ENCODE data around the gene NNAT. TPM values are rescaled to one million over a fixed set of nuclear protein-coding genes. Genes with fewer than 3 reads are reported as not detected.

NNAT gene
- total and polyA plus RNA-seq, 2 donors (not counting 3 experiments of a cell fraction or from before 2014, with no cell fraction given) = 2.3 to 32.9 TPM

DNA sequence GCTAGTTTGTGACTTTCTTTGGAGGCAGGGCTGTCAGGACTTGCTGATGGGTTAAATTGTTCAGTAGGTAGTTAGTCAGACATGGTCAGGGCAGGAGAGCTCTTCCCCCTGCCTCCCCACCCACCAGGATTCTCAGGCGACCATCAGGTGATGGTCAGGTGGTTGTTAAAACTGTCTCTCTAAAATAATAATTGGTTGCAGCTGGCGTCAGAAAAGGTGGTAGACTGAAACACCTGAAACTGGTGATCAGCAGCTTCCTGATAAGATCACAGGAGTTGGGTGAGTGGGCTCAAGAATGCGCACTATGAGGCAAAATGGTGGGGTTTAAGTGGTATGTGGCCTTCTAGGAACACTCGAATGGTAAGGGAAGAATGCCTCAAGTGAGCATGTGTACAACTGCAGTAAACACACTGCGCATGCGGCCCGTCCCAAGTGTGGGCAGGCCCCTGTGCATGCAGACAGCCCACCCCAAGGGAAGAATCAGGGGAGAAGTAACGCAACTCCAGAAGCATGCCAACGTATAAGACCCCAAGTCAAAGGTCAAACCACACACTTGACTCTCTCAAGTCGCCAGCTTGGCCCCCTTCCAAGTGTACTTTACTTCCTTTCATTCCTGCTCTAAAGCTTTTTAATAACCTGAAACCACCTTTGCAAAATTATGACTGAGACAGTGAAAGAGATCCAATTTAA, 14.5 kb downstream of the NNAT start:
- H3K27me3 ChIP-seq (ENCODE audit: control insufficient read depth in 2 of 2, insufficient read depth in 2 of 2, low read length in 2 of 2) = no peaks in the 10 kb centered on the region
- no peak overlapping the region for H2AFZ ChIP-seq (ENCODE audit: low read depth, low read length)
- H3K9me3 ChIP-seq (replicated peaks; ENCODE audit: control insufficient read depth, insufficient read depth, low read length) = no peaks in the 10 kb centered on the region
- H3K9ac ChIP-seq (replicated peaks; ENCODE audit: extremely low read depth, insufficient read depth, low read length) = no peak overlapping the region
- DNase-seq (ENCODE audit: low read depth, low spot score) (no peak), FAIRE-seq (no peak)
- no peaks in the 10 kb centered on the region for H3K79me2 ChIP-seq (ENCODE audit: control insufficient read depth, insufficient read depth, low read length)
- TF ChIP-seq GATA2 (IDR thresholded peaks at IDR 0.05; ENCODE audit: insufficient read depth, insufficient read length, low read depth, low read length) = no peak
- TF ChIP-seq JUN (IDR thresholded peaks at IDR 0.05; ENCODE audit: borderline replicate concordance, insufficient read depth, insufficient read length, low read depth) = no peak
- no peak for TF ChIP-seq FOS (IDR thresholded peaks at IDR 0.05; ENCODE audit: borderline replicate concordance, insufficient read depth, low read length)
- TF ChIP-seq, protein P1, sequence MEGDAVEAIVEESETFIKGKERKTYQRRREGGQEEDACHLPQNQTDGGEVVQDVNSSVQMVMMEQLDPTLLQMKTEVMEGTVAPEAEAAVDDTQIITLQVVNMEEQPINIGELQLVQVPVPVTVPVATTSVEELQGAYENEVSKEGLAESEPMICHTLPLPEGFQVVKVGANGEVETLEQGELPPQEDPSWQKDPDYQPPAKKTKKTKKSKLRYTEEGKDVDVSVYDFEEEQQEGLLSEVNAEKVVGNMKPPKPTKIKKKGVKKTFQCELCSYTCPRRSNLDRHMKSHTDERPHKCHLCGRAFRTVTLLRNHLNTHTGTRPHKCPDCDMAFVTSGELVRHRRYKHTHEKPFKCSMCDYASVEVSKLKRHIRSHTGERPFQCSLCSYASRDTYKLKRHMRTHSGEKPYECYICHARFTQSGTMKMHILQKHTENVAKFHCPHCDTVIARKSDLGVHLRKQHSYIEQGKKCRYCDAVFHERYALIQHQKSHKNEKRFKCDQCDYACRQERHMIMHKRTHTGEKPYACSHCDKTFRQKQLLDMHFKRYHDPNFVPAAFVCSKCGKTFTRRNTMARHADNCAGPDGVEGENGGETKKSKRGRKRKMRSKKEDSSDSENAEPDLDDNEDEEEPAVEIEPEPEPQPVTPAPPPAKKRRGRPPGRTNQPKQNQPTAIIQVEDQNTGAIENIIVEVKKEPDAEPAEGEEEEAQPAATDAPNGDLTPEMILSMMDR (IDR thresholded peaks at IDR 0.05; ENCODE audit: extremely low read depth in 1 of 2, insufficient read depth in 1 of 2, low read depth in 1 of 2, low read length in 2 of 2) = no peak
- TF ChIP-seq MYC (IDR thresholded peaks at IDR 0.05; ENCODE audit: low read depth, low read length) = no peak
- TF ChIP-seq POLR2AphosphoS5 (IDR thresholded peaks at IDR 0.05; ENCODE audit: insufficient read depth, low read depth, low read length) = no peak
- no peak overlapping the region for H3K27ac ChIP-seq (ENCODE audit: insufficient read depth, low read depth, low read length)
- CTCF ChIA-PET = interaction anchor here (0.8 to 6.8 kb wide), 6 partner anchors 240 to 339 kb away, joined by 3 to 104 read pairs (median 21); no protein-coding TSS in a partner anchor
- POLR2A ChIA-PET = no interaction called here
- no peaks in the 10 kb centered on the region for H3K9me1 ChIP-seq (replicated peaks; ENCODE audit: control insufficient read depth, extremely low read depth, insufficient read depth, low read length)
- dilution Hi-C loops (cut with MboI; ENCODE audit: extremely low pct_ligation_motif_present, low sequenced_read_pairs) = no loop called here
- H3K4me1 ChIP-seq (ENCODE audit: control insufficient read depth, extremely low read depth, insufficient read depth, low read length) = peaks cover 17% of the 10 kb centered on the region
- no peak overlapping the region for H3K4me3 ChIP-seq (replicated peaks in 1 of 3; ENCODE audit: insufficient read depth in 1 of 3, low read depth in 1 of 3, low read length in 3 of 3)
- H3K36me3 ChIP-seq (ENCODE audit: control insufficient read depth in 2 of 2, extremely low read depth in 1 of 2, insufficient read depth in 2 of 2, low read length in 2 of 2) = no peaks in the 10 kb centered on the region
- intact Hi-C loops (cut with micrococcal nuclease) = no loop called here
- no peak overlapping the region for H3K4me2 ChIP-seq (ENCODE audit: insufficient read depth, low read length)
- no peaks in the 10 kb centered on the region for H4K20me1 ChIP-seq (replicated peaks; ENCODE audit: control insufficient read depth, extremely low read depth, insufficient read depth, low read length)
- BruUV-seq (replicated peaks) = no TSS peak

Measured in endothelial cell of umbilical vein (primary cell).